GM10248 (cell line): ENCODE results near the gene GLRX3.
A peak's percentile ranks its signal among the peaks of the same experiment; 100 is the strongest.
"Not testable (repeated sequence)": the region's sequence is repeated elsewhere in the genome, so short reads cannot be mapped to it uniquely, and the experiment has no call there.

Experiments used
- CTCF ChIA-PET: fragments of 300-600 bp; sonication (Branson Sonifier 250); formaldehyde crosslinking; extraction: SDS; loops from one replicate; lab custom pipeline; 2021; ENCODE audit warnings: antibody characterized with exemption; lab: Yijun Ruan, JAX
- POLR2A ChIA-PET: fragments of 350-650 bp; sonication (Branson Sonifier 250); formaldehyde crosslinking; extraction: SDS; loops from one replicate; lab custom pipeline; 2020; ENCODE audit warnings: antibody characterized with exemption; lab: Yijun Ruan, JAX
- DNase-seq: peaks from one replicate; pipeline ENCODE4 v3.0.0; 2012; ENCODE audit errors: extremely low spot score
- TF ChIP-seq, protein P1 (sequence below): IDR thresholded peaks from 2 replicates; pipeline ENCODE4 v1.5.1; 2012; ENCODE audit warnings: mild to moderate bottlenecking, low read depth; ENCODE audit errors: extremely low read depth, missing control alignments, control extremely low read depth

The GLRX3 gene

DNA sequence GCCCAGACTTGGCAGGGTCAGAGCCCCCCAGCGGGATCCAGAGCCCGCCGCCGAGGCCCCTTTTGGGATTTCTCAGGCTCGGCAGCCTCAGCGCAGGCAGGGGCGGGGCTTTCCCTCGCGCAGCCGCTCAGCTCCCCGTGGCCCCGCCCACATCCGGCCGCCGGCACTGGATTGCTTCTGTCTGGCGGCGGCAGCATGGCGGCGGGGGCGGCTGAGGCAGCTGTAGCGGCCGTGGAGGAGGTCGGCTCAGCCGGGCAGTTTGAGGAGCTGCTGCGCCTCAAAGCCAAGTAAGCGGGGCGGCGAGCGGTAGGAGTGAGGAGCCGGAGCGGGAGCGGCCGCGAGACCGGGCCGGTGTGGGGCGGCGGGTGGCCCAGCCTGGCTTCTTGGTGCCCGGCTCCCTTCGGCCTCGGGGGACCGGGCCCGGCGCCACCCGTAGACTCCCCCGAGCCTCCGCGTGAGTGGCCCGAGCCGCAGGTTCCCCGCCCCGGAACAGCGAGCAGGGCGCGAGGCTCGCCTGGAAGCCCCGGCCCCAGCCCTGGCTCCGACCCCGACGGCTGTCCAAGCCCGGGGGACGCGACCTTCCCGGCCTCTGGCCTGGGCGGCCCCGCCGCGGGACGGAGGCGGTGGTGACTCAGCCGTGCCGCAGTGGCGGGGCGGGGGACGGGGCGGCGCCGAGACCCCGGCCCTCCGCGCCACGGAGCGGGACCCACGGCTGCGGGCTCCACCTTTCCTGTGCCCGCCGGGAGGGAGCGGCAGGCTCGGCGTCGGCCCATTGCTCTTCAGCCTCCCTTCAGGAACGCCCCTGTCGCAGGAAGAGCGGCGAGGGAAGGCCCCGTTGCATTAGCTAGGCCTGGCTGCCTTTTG lies at the start of gene GLRX3:
Gene GLRX3 (plus strand): TSS at position 166 of the 864 bp plus-strand sequence. CDS start 30 bp downstream, at position 196.
- POLR2A ChIA-PET, result interaction anchor here (1.5 kb wide), 1 partner anchor 25 kb away, joined by 11 read pairs; the partner anchor contains the start of gene C10orf143
- TF ChIP-seq, protein P1, sequence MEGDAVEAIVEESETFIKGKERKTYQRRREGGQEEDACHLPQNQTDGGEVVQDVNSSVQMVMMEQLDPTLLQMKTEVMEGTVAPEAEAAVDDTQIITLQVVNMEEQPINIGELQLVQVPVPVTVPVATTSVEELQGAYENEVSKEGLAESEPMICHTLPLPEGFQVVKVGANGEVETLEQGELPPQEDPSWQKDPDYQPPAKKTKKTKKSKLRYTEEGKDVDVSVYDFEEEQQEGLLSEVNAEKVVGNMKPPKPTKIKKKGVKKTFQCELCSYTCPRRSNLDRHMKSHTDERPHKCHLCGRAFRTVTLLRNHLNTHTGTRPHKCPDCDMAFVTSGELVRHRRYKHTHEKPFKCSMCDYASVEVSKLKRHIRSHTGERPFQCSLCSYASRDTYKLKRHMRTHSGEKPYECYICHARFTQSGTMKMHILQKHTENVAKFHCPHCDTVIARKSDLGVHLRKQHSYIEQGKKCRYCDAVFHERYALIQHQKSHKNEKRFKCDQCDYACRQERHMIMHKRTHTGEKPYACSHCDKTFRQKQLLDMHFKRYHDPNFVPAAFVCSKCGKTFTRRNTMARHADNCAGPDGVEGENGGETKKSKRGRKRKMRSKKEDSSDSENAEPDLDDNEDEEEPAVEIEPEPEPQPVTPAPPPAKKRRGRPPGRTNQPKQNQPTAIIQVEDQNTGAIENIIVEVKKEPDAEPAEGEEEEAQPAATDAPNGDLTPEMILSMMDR, result no peak

GRCh38 chr10:130090565-130090964 lies 45.6 kb upstream of the GLRX3 start:
- CTCF ChIA-PET, result interaction anchor here (1.9 kb wide), 1 partner anchor 19 kb away, joined by 7 read pairs; no protein-coding TSS in a partner anchor
- POLR2A ChIA-PET, DNase-seq: not testable (repeated sequence)

More for the DNA sequence above, at the start of gene GLRX3:
- peak; percentile 96 for DNase-seq
- CTCF ChIA-PET, result interaction anchor here (1.0 to 4.7 kb wide), 3 partner anchors 9 to 28 kb away, joined by 3 to 24 read pairs (median 20); partner anchors contain the start of gene C10orf143

DNA sequence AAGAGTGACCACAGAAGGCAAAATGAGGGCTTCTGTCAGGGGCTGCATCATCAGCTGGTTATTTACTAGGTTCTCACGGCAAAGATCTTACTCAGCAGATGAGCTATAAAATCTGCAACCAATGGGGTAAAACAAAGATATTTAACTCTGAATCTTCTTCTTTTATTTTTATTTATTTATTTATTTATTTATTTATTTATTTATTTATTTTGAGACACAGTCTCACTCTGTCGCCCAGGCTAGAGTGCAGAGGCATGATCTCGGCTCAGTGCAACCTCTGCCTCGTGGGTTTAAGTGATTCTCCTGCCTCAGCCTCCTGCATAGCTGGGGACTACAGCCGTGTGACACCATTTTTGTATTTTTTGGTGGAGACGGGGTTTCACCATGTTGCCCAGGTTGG lies 36.8 kb upstream of the GLRX3 start:
- CTCF ChIA-PET, result interaction anchor here (1.2 kb wide), 1 partner anchor 11 kb away, joined by 9 read pairs; no protein-coding TSS in a partner anchor
- DNase-seq, result no peak
- POLR2A ChIA-PET, result no interaction called here
- TF ChIP-seq, protein P1, result no peak

- CTCF ChIA-PET, result no interaction called here
- TF ChIP-seq, protein P1, result no peak
- POLR2A ChIA-PET, result no interaction called here
- DNase-seq, result no peak
Observed at GRCh38 chr10:130105724-130106123, 30.5 kb upstream of the GLRX3 start.

DNA sequence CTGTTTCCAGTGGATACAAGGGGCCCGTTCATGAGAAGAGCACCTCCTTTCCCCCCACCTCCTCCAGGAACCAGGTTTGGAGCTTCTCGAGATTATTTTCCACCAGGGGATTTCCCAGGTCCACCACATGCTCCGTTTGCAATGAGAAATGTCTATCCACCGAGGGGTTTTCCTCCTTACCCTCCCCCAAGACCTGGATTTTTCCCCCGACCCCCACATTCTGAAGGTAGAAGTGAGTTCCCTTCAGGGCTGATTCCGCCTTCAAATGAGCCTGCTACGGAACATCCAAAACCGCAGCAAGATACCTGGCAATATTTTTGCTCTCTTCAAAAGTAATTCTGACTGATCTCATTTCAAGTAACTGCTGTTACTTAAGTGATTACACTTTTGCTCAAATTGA lies 28.0 kb upstream of the GLRX3 start:
- DNase-seq, POLR2A ChIA-PET: not testable (repeated sequence)
- CTCF ChIA-PET, result interaction anchor here (1.3 to 1.9 kb wide), 4 partner anchors 13 to 223 kb away, joined by 3 to 4 read pairs (median 4); no protein-coding TSS in a partner anchor

DNA sequence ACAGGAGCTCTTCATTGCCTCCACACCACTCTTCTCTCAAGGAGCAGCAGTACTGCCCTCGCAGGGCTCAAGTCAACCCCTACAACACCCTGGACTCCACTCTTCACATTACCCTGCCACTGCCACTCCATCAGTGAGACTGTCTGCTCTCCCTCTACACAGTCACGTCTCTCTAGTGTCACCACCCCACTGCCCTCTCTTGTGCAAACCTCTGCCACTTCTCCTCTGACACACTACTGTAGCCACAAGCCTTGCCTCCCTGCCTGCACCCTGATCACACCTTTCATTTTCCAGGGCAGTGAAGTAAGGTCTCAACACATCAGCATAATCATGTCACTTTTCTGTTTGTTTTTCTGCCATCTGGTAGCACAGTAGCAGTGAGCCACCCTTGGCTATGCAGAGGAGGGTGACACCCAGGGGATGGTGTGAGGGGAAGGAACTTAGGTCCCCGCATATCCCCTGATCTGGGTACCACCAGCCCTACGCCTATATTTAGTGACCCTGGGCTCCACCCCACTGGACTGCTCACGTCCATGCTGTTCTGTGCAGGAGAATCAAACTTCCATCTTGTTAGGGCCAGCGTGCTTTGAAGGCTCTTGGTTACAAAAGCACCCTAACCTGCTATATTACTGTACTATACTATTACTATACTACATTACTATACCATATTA lies 27.1 kb upstream of the GLRX3 start:
- DNase-seq, result no peak
- POLR2A ChIA-PET, result interaction anchor here (0.7 kb wide), 1 partner anchor 905 kb away, joined by 3 read pairs; no protein-coding TSS in a partner anchor
- CTCF ChIA-PET, result interaction anchor here (0.9 to 5.3 kb wide), 18 partner anchors 8 to 1791 kb away, joined by 3 to 51 read pairs (median 6); partner anchors contain the start of genes GLRX3 and PPP2R2D
- TF ChIP-seq, protein P1, result no peak

DNA sequence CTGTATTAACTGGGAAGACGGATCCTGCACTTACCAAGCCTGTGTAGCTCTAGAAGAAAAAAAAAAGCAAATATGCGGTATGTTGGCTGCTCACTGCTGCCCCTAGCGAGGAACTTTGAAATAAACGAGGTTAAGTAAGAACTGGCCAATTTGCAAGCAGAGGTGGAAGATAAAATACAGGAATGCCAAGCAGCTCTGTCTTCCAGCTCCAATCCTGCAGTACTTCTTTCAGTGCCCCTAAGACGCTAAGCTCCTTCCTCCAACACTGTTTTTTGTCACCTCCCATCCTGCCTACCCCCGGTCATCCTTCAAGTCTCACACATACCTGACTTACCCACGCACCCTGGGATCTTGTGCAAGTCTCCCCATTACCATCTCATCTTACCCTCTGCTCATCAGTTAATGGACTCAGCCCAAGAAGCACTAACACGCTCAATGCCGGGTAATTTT lies 26.4 kb upstream of the GLRX3 start:
- POLR2A ChIA-PET, result interaction anchor here (0.7 kb wide), 1 partner anchor 905 kb away, joined by 3 read pairs; no protein-coding TSS in a partner anchor

More for the DNA sequence above, 26.4 kb upstream of the GLRX3 start:
- CTCF ChIA-PET, result interaction anchor here (0.6 to 5.3 kb wide), 24 partner anchors 9 to 1790 kb away, joined by 3 to 51 read pairs (median 5); partner anchors contain the start of genes GLRX3 and PPP2R2D
- TF ChIP-seq, protein P1, result peak; percentile 76
- peak; percentile 59 for DNase-seq
